Fibroblast of lung (primary cell): Measurements from ENCODE around the gene NAXD. TPM values are rescaled to one million over a fixed set of nuclear protein-coding genes. Genes with fewer than 3 reads are reported as not detected.

Experiments used
- DNase-seq, 2 donors: peaks; one replicate each; pipeline versions ENCODE4 v3.0.0 to v3.0.0-alpha.2; 2010; ENCODE audit warnings: low read depth in 2 of 2
- H2AFZ ChIP-seq: 2 replicates; pipeline ENCODE4 v1.5.1; 2012; ENCODE audit warnings: low read length, control low read depth, inconsistent platforms
- H3K27ac ChIP-seq: 2 replicates; pipeline ENCODE4 v1.5.1; 2011; ENCODE audit warnings: low read length, control low read depth; ENCODE audit not compliant: insufficient read depth
- H3K27me3 ChIP-seq: 2 replicates; pipeline ENCODE4 v1.5.1; 2011; ENCODE audit warnings: mild to moderate bottlenecking, low read length; ENCODE audit not compliant: control insufficient read depth, insufficient read depth
- H3K36me3 ChIP-seq: 2 replicates; pipeline ENCODE4 v1.5.1; 2011; ENCODE audit warnings: low read length; ENCODE audit not compliant: control insufficient read depth, insufficient read depth
- H3K4me1 ChIP-seq: 2 replicates; pipeline ENCODE4 v1.5.1; 2011; ENCODE audit warnings: low read length; ENCODE audit not compliant: control insufficient read depth, insufficient read depth; ENCODE audit errors: extremely low read depth
- H3K4me2 ChIP-seq: 2 replicates; pipeline ENCODE4 v1.5.1; 2011; ENCODE audit warnings: low read length, control low read depth; ENCODE audit not compliant: insufficient read depth; ENCODE audit errors: extremely low read depth
- H3K4me3 ChIP-seq, 4 experiments: fragments of 200-600 bp in 1 of 4; sonication (generic) in 1 of 4; replicated peaks in 1 of 4; 2 replicates each; pipeline ENCODE4 v1.5.1; 2011 to 2016; ENCODE audit warnings: low read length in 4 of 4, low read depth in 3 of 4, mild to moderate bottlenecking in 3 of 4, control low read depth in 2 of 4, inconsistent platforms in 1 of 4, mixed read lengths in 1 of 4; ENCODE audit not compliant: insufficient read depth in 1 of 4; ENCODE audit errors: control extremely low read depth in 1 of 4
- H3K79me2 ChIP-seq: 2 replicates; pipeline ENCODE4 v1.5.1; 2012; ENCODE audit warnings: mild to moderate bottlenecking, low read length, inconsistent platforms; ENCODE audit not compliant: control insufficient read depth, insufficient read depth
- H3K9ac ChIP-seq: 2 replicates; pipeline ENCODE4 v1.5.1; 2011; ENCODE audit warnings: mild to moderate bottlenecking, low read length, control low read depth; ENCODE audit not compliant: insufficient read depth
- H3K9me3 ChIP-seq: 2 replicates; pipeline ENCODE4 v1.5.1; 2012; ENCODE audit warnings: low read depth, low read length; ENCODE audit not compliant: control insufficient read depth, insufficient read depth
- H4K20me1 ChIP-seq: 2 replicates; pipeline ENCODE4 v1.5.1; 2011; ENCODE audit warnings: low read length; ENCODE audit not compliant: control insufficient read depth, insufficient read depth; ENCODE audit errors: extremely low read depth
- EZH2 ChIP-seq: IDR thresholded peaks from 2 replicates; pipeline ENCODE4 v1.5.1; 2012; ENCODE audit warnings: low read length, control low read depth, mild to moderate bottlenecking; ENCODE audit errors: missing control alignments
- polyA plus RNA-seq, 2 donors: library from polyadenylated mRNA; depleted of rRNA in 1 of 2; stranded (reverse) in 1 of 2; unstranded in 1 of 2; fragments of >200 nt; gene quantifications; 2 replicates each; pipeline ENCODE4 v1.2.1, GENCODE V29; 2011 to 2012; ENCODE audit warnings: missing spikeins in 1 of 2
- total RNA-seq: library from RNA; depleted of rRNA; stranded (reverse); fragments of >200 nt; gene quantifications from 2 replicates; pipeline ENCODE4 v1.2.1, GENCODE V29; 2014
- TF ChIP-seq, protein P1 (sequence below), 2 donors: IDR thresholded peaks in 1 of 2; conservative IDR thresholded peaks in 1 of 2; 1 replicate in 1 of 2; 2 replicates in 1 of 2; pipeline ENCODE4 v1.5.1; 2011 to 2012; ENCODE audit warnings: low read length in 2 of 2, control low read depth in 1 of 2, inconsistent platforms in 1 of 2, low read depth in 1 of 2, mild to moderate bottlenecking in 1 of 2

Gene NAXD
- total and polyA plus RNA-seq, 2 donors (not counting 1 experiment from before 2014, with no cell fraction given): 22.4 to 34.0 TPM

DNA sequence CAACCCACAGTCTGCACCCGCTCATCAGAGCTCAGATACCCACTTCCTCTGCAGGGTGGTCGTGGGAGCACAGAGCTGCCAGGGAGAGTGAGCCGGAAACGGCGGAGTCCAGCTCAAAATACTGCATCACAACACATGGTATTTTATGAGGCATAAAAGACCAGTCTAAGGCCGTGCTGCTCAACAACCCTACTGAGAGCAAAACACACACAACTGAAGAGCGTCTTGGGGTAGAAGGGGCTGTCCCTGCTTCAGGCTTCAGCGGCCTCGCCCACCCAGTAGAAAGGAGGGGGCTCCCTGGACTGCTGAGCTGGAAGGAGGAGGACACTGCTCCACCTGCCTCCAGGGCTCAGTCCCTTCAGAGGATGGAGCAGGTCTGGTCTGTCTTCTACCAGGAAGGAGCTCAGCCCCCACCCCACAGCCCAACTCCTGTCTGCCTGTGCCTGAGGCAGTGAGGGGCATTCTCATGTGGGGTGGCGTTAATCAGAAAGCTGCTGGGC is 36.9 kb downstream of the NAXD start:
- H3K4me1 ChIP-seq: no peaks in the 10 kb centered on the region
- no peaks in the 10 kb centered on the region for H4K20me1 ChIP-seq
- no peak overlapping the region for H3K4me2 ChIP-seq
- TF ChIP-seq, protein P1, sequence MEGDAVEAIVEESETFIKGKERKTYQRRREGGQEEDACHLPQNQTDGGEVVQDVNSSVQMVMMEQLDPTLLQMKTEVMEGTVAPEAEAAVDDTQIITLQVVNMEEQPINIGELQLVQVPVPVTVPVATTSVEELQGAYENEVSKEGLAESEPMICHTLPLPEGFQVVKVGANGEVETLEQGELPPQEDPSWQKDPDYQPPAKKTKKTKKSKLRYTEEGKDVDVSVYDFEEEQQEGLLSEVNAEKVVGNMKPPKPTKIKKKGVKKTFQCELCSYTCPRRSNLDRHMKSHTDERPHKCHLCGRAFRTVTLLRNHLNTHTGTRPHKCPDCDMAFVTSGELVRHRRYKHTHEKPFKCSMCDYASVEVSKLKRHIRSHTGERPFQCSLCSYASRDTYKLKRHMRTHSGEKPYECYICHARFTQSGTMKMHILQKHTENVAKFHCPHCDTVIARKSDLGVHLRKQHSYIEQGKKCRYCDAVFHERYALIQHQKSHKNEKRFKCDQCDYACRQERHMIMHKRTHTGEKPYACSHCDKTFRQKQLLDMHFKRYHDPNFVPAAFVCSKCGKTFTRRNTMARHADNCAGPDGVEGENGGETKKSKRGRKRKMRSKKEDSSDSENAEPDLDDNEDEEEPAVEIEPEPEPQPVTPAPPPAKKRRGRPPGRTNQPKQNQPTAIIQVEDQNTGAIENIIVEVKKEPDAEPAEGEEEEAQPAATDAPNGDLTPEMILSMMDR (conservative IDR thresholded peaks at IDR 0.05 in 1 of 2, IDR thresholded peaks at IDR 0.05 in 1 of 2; ENCODE audit: low read depth in 1 of 2, low read length in 2 of 2): no peak
- TF ChIP-seq EZH2: no peak
- no peak for DNase-seq
- H3K9me3 ChIP-seq: no peaks in the 10 kb centered on the region
- no peak overlapping the region for H3K27ac ChIP-seq
- no peak overlapping the region for H3K4me3 ChIP-seq
- H3K79me2 ChIP-seq: no peaks in the 10 kb centered on the region
- no peak overlapping the region for H2AFZ ChIP-seq
- H3K9ac ChIP-seq: no peak overlapping the region
- no peaks in the 10 kb centered on the region for H3K27me3 ChIP-seq
- H3K36me3 ChIP-seq: peaks cover 7% of the 10 kb centered on the region

DNA sequence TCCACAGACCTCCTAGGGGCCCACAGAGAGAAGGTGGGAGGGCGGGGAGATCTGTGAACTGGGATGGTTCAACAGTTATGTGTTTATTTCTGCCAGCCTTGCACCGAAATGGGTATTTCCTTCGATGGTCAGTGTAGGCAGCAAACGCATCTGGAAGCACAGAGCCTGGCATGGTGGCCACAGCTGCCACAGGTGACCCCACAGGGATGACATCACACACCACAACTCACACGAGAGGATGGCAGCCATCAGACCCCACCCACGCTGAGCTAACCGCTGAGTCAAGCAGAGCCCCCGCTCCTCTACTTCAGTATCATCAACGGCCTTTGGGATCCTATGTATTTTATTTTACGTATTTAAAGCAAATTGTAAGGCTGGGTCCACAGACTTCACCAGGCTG is 37.4 kb downstream of the NAXD start:
- H3K27me3 ChIP-seq: no peaks in the 10 kb centered on the region
- peaks cover 7% of the 10 kb centered on the region for H3K36me3 ChIP-seq
- H3K4me2 ChIP-seq: no peak overlapping the region
- TF ChIP-seq, protein P1 (conservative IDR thresholded peaks at IDR 0.05 in 1 of 2, IDR thresholded peaks at IDR 0.05 in 1 of 2; ENCODE audit: low read depth in 1 of 2, low read length in 2 of 2): no peak
- TF ChIP-seq EZH2: no peak
- H3K27ac ChIP-seq: no peak overlapping the region
- H4K20me1 ChIP-seq: no peaks in the 10 kb centered on the region
- no peak overlapping the region for H3K4me3 ChIP-seq
- no peaks in the 10 kb centered on the region for H3K9me3 ChIP-seq
- DNase-seq: no peak
- H3K79me2 ChIP-seq: no peaks in the 10 kb centered on the region
- H3K4me1 ChIP-seq: no peaks in the 10 kb centered on the region
- H3K9ac ChIP-seq: no peak overlapping the region
- no peak overlapping the region for H2AFZ ChIP-seq

DNA sequence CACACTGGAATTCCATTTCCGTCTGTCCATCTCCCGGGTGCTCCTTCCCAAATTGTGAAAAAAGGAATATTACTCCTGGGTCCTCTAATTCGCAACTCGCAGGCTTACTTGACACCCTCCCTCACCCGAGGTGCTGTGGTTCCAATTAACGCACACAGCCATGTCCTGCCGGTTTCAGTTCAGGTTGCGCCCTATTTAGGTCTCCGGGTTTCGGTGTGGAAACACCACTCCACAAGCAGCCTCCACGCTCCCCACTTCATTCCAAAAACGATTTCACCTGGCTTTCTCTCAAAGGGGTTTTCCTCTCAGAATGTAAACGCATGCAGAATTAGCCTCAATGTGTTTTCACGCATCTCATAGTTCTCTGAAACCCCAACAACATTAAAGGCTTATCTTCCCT is 37.9 kb downstream of the NAXD start:
- Histone ChIP-seq H4K20me1 (no peaks in the 10 kb centered on the region), H3K27me3 (no peaks in the 10 kb centered on the region), H3K9ac (no peak overlapping the region), H3K9me3 (no peaks in the 10 kb centered on the region), H3K36me3 (peaks cover 7% of the 10 kb centered on the region), H2AFZ (no peak overlapping the region), H3K4me2 (no peak overlapping the region), H3K4me1 (no peaks in the 10 kb centered on the region), H3K4me3 (no peak overlapping the region), H3K27ac (no peak overlapping the region), H3K79me2 (no peaks in the 10 kb centered on the region)
- no peak for TF ChIP-seq EZH2
- TF ChIP-seq, protein P1 (conservative IDR thresholded peaks at IDR 0.05 in 1 of 2, IDR thresholded peaks at IDR 0.05 in 1 of 2; ENCODE audit: low read depth in 1 of 2, low read length in 2 of 2): no peak
- no peak for DNase-seq
